ENCODE data around the gene EIF4E2.

The EIF4E2 gene

DNA sequence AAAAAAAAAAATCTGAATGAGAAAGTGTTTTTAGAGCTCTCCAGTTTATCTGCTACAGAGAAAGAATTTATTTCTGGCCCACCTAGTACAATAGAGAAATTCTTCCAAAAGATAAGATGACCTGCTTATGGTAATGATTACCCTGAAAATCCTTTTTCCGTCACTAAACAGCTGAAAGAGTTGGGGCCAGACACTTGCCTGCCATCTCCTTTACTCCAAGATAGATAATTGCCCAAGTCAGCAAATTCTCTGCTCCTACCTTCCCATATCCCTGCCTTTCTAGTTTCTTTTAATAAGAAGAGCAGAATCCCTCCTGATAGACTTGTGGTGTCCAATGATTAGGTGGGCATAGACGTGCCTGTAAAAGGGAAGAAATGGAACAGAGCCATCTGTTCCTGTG lies 28.1 kb downstream of the EIF4E2 start:
- H3K4me3 Mint-ChIP-seq = no peak overlapping the region

DNA sequence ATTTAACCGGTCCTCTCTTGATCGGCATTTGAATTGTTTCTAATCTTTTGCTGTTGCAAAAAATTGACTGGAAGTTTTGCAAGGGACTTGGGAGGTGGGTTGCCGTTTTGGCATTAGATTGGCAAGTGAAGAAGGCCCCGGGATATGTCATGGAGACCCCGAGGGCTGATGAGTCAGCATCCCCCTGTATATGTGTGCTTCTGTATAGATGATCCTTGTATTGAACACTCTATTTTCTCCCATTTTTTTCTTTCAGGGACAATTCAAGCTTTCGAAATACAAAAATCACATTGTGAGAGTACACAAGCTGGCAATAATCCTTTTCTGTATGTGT lies 30.1 kb downstream of the EIF4E2 start:
- peaks cover 10% of the 10 kb centered on the region for H3K4me1 Mint-ChIP-seq (ENCODE audit: low read depth)
- no peaks in the 10 kb centered on the region for H3K27me3 Mint-ChIP-seq (ENCODE audit: low read depth)
- H3K9me3 Mint-ChIP-seq = no peaks in the 10 kb centered on the region
- peaks cover 21% of the 10 kb centered on the region for H3K36me3 Mint-ChIP-seq (ENCODE audit: low read depth)
- no peak overlapping the region for H3K27ac Mint-ChIP-seq
- H3K4me3 Mint-ChIP-seq = no peak overlapping the region

More for the DNA sequence above, 28.1 kb downstream of the EIF4E2 start:
- H3K36me3 Mint-ChIP-seq (ENCODE audit: low read depth) = peaks cover 23% of the 10 kb centered on the region
- no peaks in the 10 kb centered on the region for H3K27me3 Mint-ChIP-seq (ENCODE audit: low read depth)
- H3K27ac Mint-ChIP-seq = no peak overlapping the region
- H3K9me3 Mint-ChIP-seq = no peaks in the 10 kb centered on the region
- peaks cover 10% of the 10 kb centered on the region for H3K4me1 Mint-ChIP-seq (ENCODE audit: low read depth)

DNA sequence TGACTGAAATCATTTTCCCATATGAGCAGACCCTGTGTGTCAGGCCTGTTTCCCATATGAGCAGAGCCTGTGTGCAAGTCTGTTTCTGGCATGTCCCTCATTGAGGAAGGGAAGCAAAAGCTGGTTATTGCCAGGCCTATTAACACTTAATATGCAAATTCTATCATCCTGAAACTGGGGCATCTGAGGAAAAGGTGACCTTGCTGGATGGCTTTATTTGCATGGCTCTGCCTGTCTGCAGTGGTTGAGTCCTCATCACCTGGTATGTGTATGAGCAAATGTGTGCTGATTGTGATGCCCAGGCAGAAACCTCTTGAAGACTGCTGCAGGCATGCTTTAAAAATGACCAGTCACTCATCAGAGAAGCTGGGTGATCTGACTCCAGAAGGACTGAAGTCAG lies 31.2 kb downstream of the EIF4E2 start:
- H3K4me1 Mint-ChIP-seq (ENCODE audit: low read depth) = peaks cover 10% of the 10 kb centered on the region
- no peak overlapping the region for H3K27ac Mint-ChIP-seq
- H3K4me3 Mint-ChIP-seq = no peak overlapping the region
- no peaks in the 10 kb centered on the region for H3K27me3 Mint-ChIP-seq (ENCODE audit: low read depth)
- no peaks in the 10 kb centered on the region for H3K9me3 Mint-ChIP-seq
- H3K36me3 Mint-ChIP-seq (ENCODE audit: low read depth) = peaks cover 19% of the 10 kb centered on the region

DNA sequence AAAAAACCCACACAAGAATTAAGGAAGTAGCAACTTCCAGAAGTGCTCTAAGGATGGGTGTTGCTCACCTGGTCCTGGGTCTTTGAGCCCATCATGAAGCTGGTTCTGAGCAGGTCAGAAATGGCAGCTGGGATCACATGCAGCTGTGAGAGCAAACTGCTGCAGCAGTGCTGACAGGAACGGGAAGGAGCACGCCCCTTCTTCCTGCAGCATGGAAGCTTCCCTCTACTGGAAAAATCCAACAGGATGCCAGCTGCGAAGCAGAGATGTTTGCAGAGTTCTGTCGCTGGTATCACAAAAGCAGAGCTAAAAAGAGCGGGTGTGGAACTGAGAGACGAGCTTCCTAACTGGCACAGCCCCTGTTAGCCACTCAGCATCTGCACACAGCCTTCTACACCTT lies 33.7 kb downstream of the EIF4E2 start:
- peaks cover 10% of the 10 kb centered on the region for H3K4me1 Mint-ChIP-seq (ENCODE audit: low read depth)
- H3K4me3 Mint-ChIP-seq = no peak overlapping the region
- no peaks in the 10 kb centered on the region for H3K9me3 Mint-ChIP-seq
- H3K27ac Mint-ChIP-seq = no peak overlapping the region
- H3K27me3 Mint-ChIP-seq (ENCODE audit: low read depth) = no peaks in the 10 kb centered on the region
- peaks cover 15% of the 10 kb centered on the region for H3K36me3 Mint-ChIP-seq (ENCODE audit: low read depth)

DNA sequence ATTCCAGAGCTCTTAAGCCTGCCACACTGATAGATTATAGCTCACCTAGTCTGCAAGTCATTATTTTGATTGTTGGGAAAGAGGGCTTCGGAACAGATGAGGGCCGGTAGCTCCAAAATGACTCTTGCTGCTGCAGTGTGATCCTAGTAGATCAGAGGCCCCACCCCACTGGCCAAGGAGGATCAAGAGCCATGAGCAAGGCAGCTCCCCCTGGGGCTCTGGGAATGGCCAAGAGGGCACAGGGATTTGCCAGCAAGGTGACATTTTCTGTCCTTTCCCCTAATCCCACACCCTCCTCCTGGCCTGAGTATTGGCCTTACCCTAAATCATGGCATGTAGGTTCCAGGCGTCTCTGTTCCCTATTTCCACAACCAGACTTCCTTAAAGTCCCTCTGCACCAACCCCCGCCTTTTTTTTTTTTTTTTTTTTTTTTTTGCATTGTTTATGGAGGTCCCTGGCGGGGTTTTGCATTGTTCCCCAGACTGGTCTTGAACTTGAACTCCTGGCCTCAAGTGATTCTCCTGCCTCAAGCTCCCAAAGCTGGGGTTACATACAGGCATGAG lies 36.5 kb downstream of the EIF4E2 start:
- Mint-ChIP-seq H3K4me3 (no peak overlapping the region), H3K27me3 (ENCODE audit: low read depth) (no peaks in the 10 kb centered on the region), H3K36me3 (ENCODE audit: low read depth) (peaks cover 11% of the 10 kb centered on the region), H3K27ac (no peak overlapping the region), H3K4me1 (ENCODE audit: low read depth) (no peaks in the 10 kb centered on the region), H3K9me3 (no peaks in the 10 kb centered on the region)

GRCh38 chr2:232587512-232587911 lies 37.0 kb downstream of the EIF4E2 start:
- Mint-ChIP-seq H3K4me1 (ENCODE audit: low read depth) (no peaks in the 10 kb centered on the region), H3K9me3 (no peaks in the 10 kb centered on the region), H3K27me3 (ENCODE audit: low read depth) (no peaks in the 10 kb centered on the region), H3K4me3 (no peak overlapping the region), H3K27ac (no peak overlapping the region), H3K36me3 (ENCODE audit: low read depth) (peaks cover 7% of the 10 kb centered on the region)

GRCh38 chr2:232588031-232588430 lies 37.5 kb downstream of the EIF4E2 start:
- Mint-ChIP-seq H3K27ac (no peak overlapping the region), H3K4me3 (no peak overlapping the region), H3K27me3 (ENCODE audit: low read depth) (no peaks in the 10 kb centered on the region), H3K9me3 (no peaks in the 10 kb centered on the region), H3K4me1 (ENCODE audit: low read depth) (peaks cover 3% of the 10 kb centered on the region), H3K36me3 (ENCODE audit: low read depth) (peaks cover 5% of the 10 kb centered on the region)

DNA sequence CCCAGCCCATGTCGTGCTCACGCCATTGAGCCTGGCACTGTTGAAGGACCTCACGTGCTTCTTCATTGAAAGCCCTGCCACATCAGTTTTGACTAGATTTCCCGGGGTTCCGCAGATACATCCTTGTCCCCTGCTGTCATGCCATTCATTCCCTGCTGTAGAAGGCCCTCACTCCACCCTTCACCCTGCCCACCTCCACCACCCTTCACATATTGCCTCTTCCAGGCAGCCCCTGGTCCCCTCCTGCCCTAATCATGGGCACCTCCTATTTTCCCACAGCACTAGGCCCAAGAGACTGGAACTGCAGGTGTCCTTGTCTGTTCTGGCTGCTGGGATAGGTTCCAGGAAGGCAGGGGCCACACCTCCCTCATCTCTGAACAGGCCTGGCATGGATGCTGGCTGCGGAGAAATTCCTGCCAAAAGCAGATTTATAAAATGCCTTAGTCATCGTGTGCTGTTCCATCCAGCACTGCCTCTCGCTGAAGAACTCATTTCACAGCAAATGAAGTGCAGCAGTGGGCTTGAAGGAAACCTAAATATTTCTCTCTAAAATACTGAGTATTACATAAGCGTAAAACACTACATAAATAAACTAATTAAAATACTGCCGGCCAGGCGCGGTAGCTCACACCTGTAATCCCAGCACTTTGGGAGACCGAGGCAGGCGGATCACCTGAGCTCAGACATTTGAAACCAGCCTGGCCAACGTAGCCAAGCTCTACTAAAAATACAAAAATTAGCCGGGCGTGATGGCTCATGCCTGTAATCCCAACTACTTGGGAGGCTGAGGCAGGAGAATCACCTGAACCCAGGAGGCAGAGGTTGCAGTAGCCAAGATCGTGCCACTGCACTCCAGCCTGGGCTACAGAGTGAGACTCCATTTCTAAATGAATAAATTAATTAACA lies 38.4 kb downstream of the EIF4E2 start:
- Mint-ChIP-seq H3K27ac (no peak overlapping the region), H3K27me3 (ENCODE audit: low read depth) (no peaks in the 10 kb centered on the region), H3K4me1 (ENCODE audit: low read depth) (peaks cover 8% of the 10 kb centered on the region), H3K4me3 (no peak overlapping the region), H3K9me3 (no peaks in the 10 kb centered on the region), H3K36me3 (ENCODE audit: low read depth) (peaks cover 1% of the 10 kb centered on the region)

- H3K27ac Mint-ChIP-seq = peak overlapping the region; percentile 15
- H3K4me1 Mint-ChIP-seq (ENCODE audit: low read depth) = peaks cover 8% of the 10 kb centered on the region
- no peaks in the 10 kb centered on the region for H3K9me3 Mint-ChIP-seq
- H3K4me3 Mint-ChIP-seq = no peak overlapping the region
- H3K36me3 Mint-ChIP-seq (ENCODE audit: low read depth) = no peaks in the 10 kb centered on the region
- H3K27me3 Mint-ChIP-seq (ENCODE audit: low read depth) = no peaks in the 10 kb centered on the region
Observed at GRCh38 chr2:232592772-232593395, 42.4 kb downstream of the EIF4E2 start.

DNA sequence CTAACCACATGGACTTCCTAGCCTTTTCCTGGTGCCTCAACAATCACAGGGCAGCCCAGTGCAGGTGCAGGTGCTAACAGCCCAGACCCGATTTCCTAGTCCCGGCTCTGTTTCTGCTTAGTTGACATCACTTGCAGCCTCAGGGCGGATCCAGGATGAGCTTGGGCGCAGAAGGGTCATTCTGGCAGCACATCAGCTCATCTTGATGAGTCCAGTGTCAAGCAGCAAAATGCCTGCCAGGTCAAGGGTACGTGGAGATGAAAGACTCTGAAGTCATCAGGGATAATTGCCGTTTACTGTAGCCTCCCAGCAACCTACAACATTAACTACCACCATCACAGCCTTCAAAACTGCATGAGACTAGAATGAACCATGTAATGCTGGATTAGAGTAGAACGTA lies 43.5 kb downstream of the EIF4E2 start:
- Mint-ChIP-seq H3K4me3 (no peak overlapping the region), H3K4me1 (ENCODE audit: low read depth) (peaks cover 8% of the 10 kb centered on the region), H3K36me3 (ENCODE audit: low read depth) (no peaks in the 10 kb centered on the region), H3K27ac (no peak overlapping the region), H3K9me3 (no peaks in the 10 kb centered on the region), H3K27me3 (ENCODE audit: low read depth) (no peaks in the 10 kb centered on the region)

DNA sequence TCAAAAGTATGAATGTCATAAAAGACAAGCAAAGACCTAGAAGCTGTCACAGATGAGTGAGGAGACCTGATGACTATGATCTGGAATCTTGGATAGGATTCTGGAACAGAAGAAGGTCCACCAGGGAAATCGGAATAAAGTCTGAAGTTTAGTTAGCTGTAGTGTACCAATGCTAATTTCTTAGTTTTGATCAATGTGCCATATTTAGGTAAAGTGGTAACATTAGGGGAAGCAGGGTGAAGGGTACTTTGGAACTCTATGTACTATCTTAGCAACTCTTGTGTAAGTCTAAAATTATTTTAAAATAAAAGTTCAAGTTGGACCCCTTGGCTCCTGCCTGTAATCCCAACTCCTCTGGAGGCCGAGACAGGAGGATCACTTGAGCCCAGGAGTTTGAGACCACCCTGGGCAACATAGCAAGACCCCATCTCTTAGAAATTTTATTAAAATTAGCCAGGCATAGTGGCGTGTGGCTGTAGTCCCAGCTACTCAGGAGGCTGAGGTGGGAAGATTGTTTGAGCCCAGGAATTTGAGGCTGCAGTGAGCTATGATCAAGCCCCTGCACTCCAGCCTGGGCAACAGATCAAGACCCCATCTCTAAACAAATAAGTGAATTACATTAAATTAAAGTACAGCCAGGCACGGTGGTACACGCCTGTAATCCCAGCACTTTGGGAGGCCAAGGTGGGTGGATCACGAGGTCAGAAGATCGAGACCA lies 47.0 kb downstream of the EIF4E2 start:
- no peaks in the 10 kb centered on the region for H3K9me3 Mint-ChIP-seq
- H3K4me1 Mint-ChIP-seq (ENCODE audit: low read depth) = peaks cover 8% of the 10 kb centered on the region
- H3K4me3 Mint-ChIP-seq = no peak overlapping the region
- no peaks in the 10 kb centered on the region for H3K36me3 Mint-ChIP-seq (ENCODE audit: low read depth)
- H3K27me3 Mint-ChIP-seq (ENCODE audit: low read depth) = no peaks in the 10 kb centered on the region
- no peak overlapping the region for H3K27ac Mint-ChIP-seq

DNA sequence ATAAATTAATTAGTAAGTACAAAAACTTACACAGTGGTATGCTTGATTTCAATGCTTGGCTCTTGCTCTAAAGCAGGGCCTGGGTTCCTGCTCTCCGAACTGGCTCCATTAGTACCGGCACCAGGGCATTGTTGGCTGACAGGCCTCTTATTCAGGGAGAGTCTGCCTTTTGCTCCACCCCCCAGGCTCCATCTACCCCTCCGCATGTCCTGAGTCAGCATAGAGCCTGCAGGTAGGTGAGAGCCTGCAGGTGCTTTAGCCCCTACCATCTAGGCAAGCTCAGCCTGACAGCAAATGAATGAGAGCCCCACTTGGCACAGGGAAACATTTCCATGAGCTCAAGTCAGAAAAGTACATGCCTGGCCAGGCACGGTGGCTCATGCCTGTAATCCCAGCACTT lies 47.8 kb downstream of the EIF4E2 start:
- Mint-ChIP-seq H3K4me1 (ENCODE audit: low read depth) (peaks cover 2% of the 10 kb centered on the region), H3K27ac (no peak overlapping the region), H3K27me3 (ENCODE audit: low read depth) (no peaks in the 10 kb centered on the region), H3K36me3 (ENCODE audit: low read depth) (no peaks in the 10 kb centered on the region), H3K4me3 (no peak overlapping the region), H3K9me3 (no peaks in the 10 kb centered on the region)

DNA sequence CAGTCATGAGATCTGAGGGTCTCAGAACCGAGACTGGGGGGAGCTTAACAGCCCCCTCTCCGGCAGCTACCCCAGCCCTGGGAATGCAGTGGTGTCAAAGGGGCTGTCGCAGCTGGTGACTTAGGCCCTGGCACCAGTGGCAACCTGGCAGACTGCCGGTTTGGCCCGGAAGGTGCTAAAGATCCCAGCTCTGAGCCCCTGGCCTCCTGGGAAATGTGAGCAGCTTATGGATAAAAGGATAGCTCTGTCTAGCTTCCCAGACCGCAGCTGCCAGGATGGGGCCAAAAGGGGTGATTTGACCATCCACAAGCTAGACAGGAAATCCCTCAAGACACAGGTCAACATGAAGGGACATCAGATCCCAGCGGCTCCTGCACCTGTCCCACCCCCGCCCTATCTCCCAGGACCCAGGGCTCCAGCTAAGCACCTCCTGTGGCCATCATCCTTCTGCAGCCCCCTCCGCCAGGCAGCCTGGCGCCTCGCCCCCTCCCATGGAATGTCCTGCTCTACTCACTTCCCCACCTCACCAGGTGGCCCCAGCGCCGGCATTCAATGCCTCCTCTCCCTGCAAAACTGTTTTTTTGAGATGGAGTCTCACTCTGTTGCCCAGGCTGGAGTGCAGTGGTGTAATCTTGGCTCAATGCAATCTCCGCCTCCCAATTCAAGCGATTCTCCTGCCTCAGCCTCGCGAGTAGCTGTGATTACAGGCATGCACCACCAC lies 49.7 kb downstream of the EIF4E2 start:
- H3K27ac Mint-ChIP-seq = no peak overlapping the region
- H3K27me3 Mint-ChIP-seq (ENCODE audit: low read depth) = peaks cover 13% of the 10 kb centered on the region
- H3K4me1 Mint-ChIP-seq (ENCODE audit: low read depth) = no peaks in the 10 kb centered on the region
- H3K4me3 Mint-ChIP-seq = no peak overlapping the region
- H3K36me3 Mint-ChIP-seq (ENCODE audit: low read depth) = no peaks in the 10 kb centered on the region
- no peaks in the 10 kb centered on the region for H3K9me3 Mint-ChIP-seq

DNA sequence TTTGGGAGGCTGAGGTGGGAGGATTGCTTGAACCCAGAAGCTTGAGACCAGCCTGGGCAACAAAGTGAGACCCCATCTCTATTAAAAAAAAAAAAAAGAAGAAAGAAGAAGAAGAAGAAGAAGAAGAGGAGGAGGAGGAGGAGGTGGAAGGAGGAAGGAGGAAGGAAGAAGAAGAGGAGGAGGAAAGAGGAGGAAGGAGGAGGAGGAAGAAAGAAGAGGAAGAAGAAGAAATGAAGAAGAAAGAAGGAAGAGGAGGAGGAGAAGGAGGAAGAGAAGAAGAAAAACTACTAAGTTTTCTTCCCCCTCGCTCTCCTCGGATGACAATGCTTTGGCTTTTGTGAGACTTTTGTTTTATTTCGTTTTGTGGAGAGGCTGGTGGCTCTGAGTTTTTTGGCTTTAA lies 52.8 kb downstream of the EIF4E2 start:
- H3K27me3 Mint-ChIP-seq (ENCODE audit: low read depth) = peaks cover 17% of the 10 kb centered on the region
- no peak overlapping the region for H3K4me3 Mint-ChIP-seq
- no peak overlapping the region for H3K27ac Mint-ChIP-seq
- H3K36me3 Mint-ChIP-seq (ENCODE audit: low read depth) = no peaks in the 10 kb centered on the region
- H3K4me1 Mint-ChIP-seq (ENCODE audit: low read depth) = peaks cover 4% of the 10 kb centered on the region
- no peaks in the 10 kb centered on the region for H3K9me3 Mint-ChIP-seq

Measured in T-helper 1 cell treated with Interleukin-12 subunit alpha and Interleukin-12 subunit beta and Interleukin-4 antibody, amounts not matched to agents 30 μg/mL and 1 μg/mL, for 36 hours (primary cell).